Neural progenitor cell (in vitro differentiated cells): ENCODE data around the gene OR52M1. TPM values are rescaled to one million over a fixed set of nuclear protein-coding genes. Genes with fewer than 3 reads are reported as not detected.

Source experiments
- DNase-seq: peaks from one replicate; pipeline ENCODE4 v3.0.0-alpha.2; 2016; ENCODE audit warnings: low spot score
- H2AFZ ChIP-seq: fragments of 200-600 bp; sonication (generic); replicated peaks from 2 replicates; pipeline ENCODE4 v1.6.1; 2016; ENCODE audit warnings: antibody characterized with exemption
- H3F3A ChIP-seq: fragments of 200-600 bp; sonication (generic); 2 replicates; pipeline ENCODE4 v1.6.1; 2016; ENCODE audit warnings: antibody characterized with exemption, low read depth
- H3K27ac ChIP-seq: fragments of 200-600 bp; sonication (generic); 2 replicates; pipeline ENCODE4 v1.5.1; 2016; ENCODE audit warnings: mild to moderate bottlenecking
- H3K27me3 ChIP-seq: fragments of 200-600 bp; sonication (generic); 2 replicates; pipeline ENCODE4 v1.6.1; 2016; ENCODE audit warnings: mild to moderate bottlenecking, moderate library complexity
- H3K36me3 ChIP-seq: fragments of 200-600 bp; sonication (generic); 2 replicates; pipeline ENCODE4 v1.5.1; 2016
- H3K4me1 ChIP-seq: fragments of 200-600 bp; sonication (generic); 2 replicates; pipeline ENCODE4 v1.6.1; 2016; ENCODE audit warnings: mixed run types
- H3K4me2 ChIP-seq: fragments of 200-600 bp; sonication (generic); 2 replicates; pipeline ENCODE4 v1.6.1; 2016
- H3K4me3 ChIP-seq: fragments of 200-600 bp; sonication (generic); 2 replicates; pipeline ENCODE4 v1.5.1; 2016
- H3K79me2 ChIP-seq: fragments of 200-600 bp; sonication (generic); 2 replicates; pipeline ENCODE4 v1.6.1; 2016; ENCODE audit warnings: low read depth
- H3K9ac ChIP-seq: fragments of 200-600 bp; sonication (generic); 2 replicates; pipeline ENCODE4 v1.6.1; 2016
- H3K9me3 ChIP-seq: fragments of 200-600 bp; sonication (generic); 2 replicates; pipeline ENCODE4 v1.5.1; 2016; ENCODE audit warnings: low read depth
- H4K20me1 ChIP-seq: fragments of 200-600 bp; sonication (generic); 2 replicates; pipeline ENCODE4 v1.6.1; 2016; ENCODE audit warnings: low read depth
- H3K27ac Mint-ChIP-seq: 3 replicates; pipeline ENCODE4 v1.8.0; 2021; ENCODE audit warnings: mixed read lengths
- H3K27me3 Mint-ChIP-seq: 2 replicates; pipeline ENCODE4 v1.8.0; 2022; ENCODE audit warnings: low read depth, mild to moderate bottlenecking, inconsistent platforms, moderate library complexity, mixed read lengths; ENCODE audit not compliant: insufficient read depth
- H3K36me3 Mint-ChIP-seq: 3 replicates; pipeline ENCODE4 v1.8.0; 2021; ENCODE audit warnings: mixed read lengths
- H3K4me1 Mint-ChIP-seq: 3 replicates; pipeline ENCODE4 v1.8.0; 2021; ENCODE audit warnings: mixed read lengths
- H3K4me3 Mint-ChIP-seq: 3 replicates; pipeline ENCODE4 v1.8.0; 2021; ENCODE audit warnings: mild to moderate bottlenecking, moderate library complexity, mixed read lengths
- H3K9me3 Mint-ChIP-seq: 3 replicates; pipeline ENCODE4 v1.8.0; 2020; ENCODE audit warnings: mixed read lengths
- CTCF ChIP-seq: fragments of 200-600 bp; sonication (generic); IDR thresholded peaks from 2 replicates; pipeline ENCODE4 v1.5.1; 2017; ENCODE audit warnings: antibody characterized with exemption, mild to moderate bottlenecking
- EZH2 ChIP-seq: fragments of 200-600 bp; sonication (generic); IDR thresholded peaks from 2 replicates; pipeline ENCODE4 v1.6.1; 2017; ENCODE audit warnings: antibody characterized with exemption, mild to moderate bottlenecking, moderate library complexity
- EZH2phosphoT487 ChIP-seq: fragments of 200-600 bp; sonication (generic); IDR thresholded peaks from 2 replicates; pipeline ENCODE4 v1.6.1; 2017; ENCODE audit warnings: antibody characterized with exemption
- total RNA-seq: library from RNA; depleted of rRNA; stranded (reverse); fragments of >200 nt; gene quantifications from 2 replicates; pipeline ENCODE4 v1.2.3, GENCODE V29; 2015; ENCODE audit warnings: low replicate concordance

Gene OR52M1
- total RNA-seq, 1 donor from 2014 or later: not detected

GRCh38 chr11:4578624-4579023 is 33.6 kb downstream of the OR52M1 start:
- H3K27me3 Mint-ChIP-seq: no peaks in the 10 kb centered on the region
- no peak overlapping the region for H3K4me2 ChIP-seq
- no peaks in the 10 kb centered on the region for H4K20me1 ChIP-seq
- TF ChIP-seq EZH2phosphoT487 (no peak), CTCF (no peak), EZH2 (no peak)
- H3F3A ChIP-seq: no peaks in the 10 kb centered on the region
- no peak overlapping the region for H2AFZ ChIP-seq
- no peaks in the 10 kb centered on the region for H3K36me3 ChIP-seq
- H3K9me3 ChIP-seq: no peaks in the 10 kb centered on the region
- DNase-seq: no peak
- no peaks in the 10 kb centered on the region for H3K79me2 ChIP-seq
- no peak overlapping the region for H3K27ac ChIP-seq
- no peaks in the 10 kb centered on the region for H3K9me3 Mint-ChIP-seq
- H3K4me1 Mint-ChIP-seq: no peaks in the 10 kb centered on the region
- H3K36me3 Mint-ChIP-seq: no peaks in the 10 kb centered on the region
- no peak overlapping the region for H3K4me3 Mint-ChIP-seq
- H3K27ac Mint-ChIP-seq: no peak overlapping the region
- no peaks in the 10 kb centered on the region for H3K4me1 ChIP-seq
- H3K27me3 ChIP-seq: no peaks in the 10 kb centered on the region
- no peak overlapping the region for H3K4me3 ChIP-seq
- H3K9ac ChIP-seq: no peak overlapping the region

- H3K27ac ChIP-seq: no peak overlapping the region
- no peak overlapping the region for H3K4me3 ChIP-seq
- no peaks in the 10 kb centered on the region for H4K20me1 ChIP-seq
- TF ChIP-seq EZH2 (no peak), EZH2phosphoT487 (no peak), CTCF (no peak)
- H3K36me3 ChIP-seq: no peaks in the 10 kb centered on the region
- H3K27me3 ChIP-seq: no peaks in the 10 kb centered on the region
- no peak overlapping the region for H3K9ac ChIP-seq
- Mint-ChIP-seq H3K4me1 (no peaks in the 10 kb centered on the region), H3K36me3 (no peaks in the 10 kb centered on the region), H3K27ac (no peak overlapping the region), H3K27me3 (no peaks in the 10 kb centered on the region), H3K4me3 (no peak overlapping the region), H3K9me3 (no peaks in the 10 kb centered on the region)
- no peaks in the 10 kb centered on the region for H3F3A ChIP-seq
- no peaks in the 10 kb centered on the region for H3K79me2 ChIP-seq
- no peak overlapping the region for H2AFZ ChIP-seq
- no peaks in the 10 kb centered on the region for H3K4me1 ChIP-seq
- no peak overlapping the region for H3K4me2 ChIP-seq
- H3K9me3 ChIP-seq: no peaks in the 10 kb centered on the region
- DNase-seq: no peak
Observed at GRCh38 chr11:4580124-4580523, 35.1 kb downstream of the OR52M1 start.

DNA sequence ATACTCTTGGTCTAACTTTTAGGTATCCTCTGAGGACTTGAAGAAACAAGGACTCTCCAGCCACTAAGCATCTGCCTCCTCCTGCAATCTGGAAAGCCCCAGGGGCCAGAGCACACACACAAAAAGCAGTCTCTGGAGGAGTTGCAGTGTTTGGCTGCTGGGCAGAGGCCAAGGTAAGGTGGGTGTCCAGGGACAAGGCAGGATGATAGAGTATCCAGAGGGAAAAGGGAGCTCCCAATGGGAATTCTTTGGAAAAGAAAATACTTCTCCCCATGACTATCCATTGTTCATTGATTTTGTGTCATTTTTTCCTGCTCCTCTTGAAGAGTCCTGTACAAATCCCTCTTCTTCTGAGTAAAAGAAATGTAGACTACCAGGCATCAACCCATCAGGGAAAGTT is 36.5 kb downstream of the OR52M1 start, which contains the start of gene OR52I2:
Gene OR52I2 (plus strand): TSS at position 301 of the 400 bp plus-strand sequence.
- Histone ChIP-seq H3K27me3 (no peaks in the 10 kb centered on the region), H3K79me2 (no peaks in the 10 kb centered on the region), H3K9me3 (no peaks in the 10 kb centered on the region), H3F3A (no peaks in the 10 kb centered on the region), H3K36me3 (no peaks in the 10 kb centered on the region), H3K27ac (no peak within 1 kb of the TSS), H3K9ac (no peak within 1 kb of the TSS), H3K4me1 (no peaks in the 10 kb centered on the region), H2AFZ (no peak within 1 kb of the TSS), H4K20me1 (no peaks in the 10 kb centered on the region), H3K4me2 (no peak within 1 kb of the TSS), H3K4me3 (no peak within 1 kb of the TSS)
- no peak for DNase-seq
- no peaks in the 10 kb centered on the region for H3K9me3 Mint-ChIP-seq
- H3K27ac Mint-ChIP-seq: no peak within 1 kb of the TSS
- H3K27me3 Mint-ChIP-seq: no peaks in the 10 kb centered on the region
- no peaks in the 10 kb centered on the region for H3K4me1 Mint-ChIP-seq
- no peak within 1 kb of the TSS for H3K4me3 Mint-ChIP-seq
- H3K36me3 Mint-ChIP-seq: no peaks in the 10 kb centered on the region
- no peak for TF ChIP-seq EZH2
- no peak for TF ChIP-seq CTCF
- no peak for TF ChIP-seq EZH2phosphoT487

- TF ChIP-seq CTCF: no peak
- no peak for TF ChIP-seq EZH2
- no peak for TF ChIP-seq EZH2phosphoT487
- Mint-ChIP-seq H3K9me3 (no peaks in the 10 kb centered on the region), H3K4me3 (no peak overlapping the region), H3K27ac (no peak overlapping the region), H3K4me1 (no peaks in the 10 kb centered on the region), H3K36me3 (no peaks in the 10 kb centered on the region), H3K27me3 (no peaks in the 10 kb centered on the region)
- H3K27me3 ChIP-seq: no peaks in the 10 kb centered on the region
- no peaks in the 10 kb centered on the region for H3K36me3 ChIP-seq
- no peaks in the 10 kb centered on the region for H4K20me1 ChIP-seq
- H3K79me2 ChIP-seq: no peaks in the 10 kb centered on the region
- H3K27ac ChIP-seq: no peak overlapping the region
- H3K4me2 ChIP-seq: no peak overlapping the region
- H3K9me3 ChIP-seq: no peaks in the 10 kb centered on the region
- H3F3A ChIP-seq: no peaks in the 10 kb centered on the region
- no peak overlapping the region for H3K4me3 ChIP-seq
- DNase-seq: no peak
- H3K4me1 ChIP-seq: no peaks in the 10 kb centered on the region
- no peak overlapping the region for H2AFZ ChIP-seq
- no peak overlapping the region for H3K9ac ChIP-seq
Observed at GRCh38 chr11:4589017-4589416, 44.0 kb downstream of the OR52M1 start.
